ENCODE data around the gene KRTAP22-2.

The KRTAP22-2 gene

GRCh38 chr21:30600787-30601186 is 10.6 kb upstream of the KRTAP22-2 start, which contains the start of gene KRTAP22-1:
KRTAP22-1 (plus strand) TSS chr21:30601087.
- H3K4me3 ChIP-seq (ENCODE audit: low read depth, low read length), result no peak within 1 kb of the TSS
- no peak for TF ChIP-seq CTCF (IDR thresholded peaks at IDR 0.05; ENCODE audit: borderline replicate concordance, insufficient read depth, low read depth, low read length)

GRCh38 chr21:30598802-30599201 is 8.6 kb upstream of the KRTAP22-2 start, which contains the start of gene KRTAP6-2:
KRTAP6-2 (minus strand) TSS chr21:30598902; CDS start chr21:30598874, 28 bp downstream.
- TF ChIP-seq CTCF (IDR thresholded peaks at IDR 0.05; ENCODE audit: borderline replicate concordance, insufficient read depth, low read depth, low read length), result no peak

GRCh38 chr21:30592140-30592539 is 1.9 kb upstream of the KRTAP22-2 start, which contains the start of gene KRTAP6-3:
KRTAP6-3 (plus strand) TSS chr21:30592440; CDS start chr21:30592446, 6 bp downstream.
- no peak for TF ChIP-seq CTCF (IDR thresholded peaks at IDR 0.05; ENCODE audit: borderline replicate concordance, insufficient read depth, low read depth, low read length)
- H3K4me3 ChIP-seq (ENCODE audit: low read depth, low read length), result no peak within 1 kb of the TSS

More at GRCh38 chr21:30598802-30599201, 8.6 kb upstream of the KRTAP22-2 start, which contains the start of gene KRTAP6-2:
- no peak within 1 kb of the TSS for H3K4me3 ChIP-seq (ENCODE audit: low read depth, low read length)

GRCh38 chr21:30582870-30583269 is 7.3 kb downstream of the KRTAP22-2 start:
- no peak overlapping the region for H3K4me3 ChIP-seq (ENCODE audit: low read depth, low read length)
- TF ChIP-seq CTCF (IDR thresholded peaks at IDR 0.05; ENCODE audit: borderline replicate concordance, insufficient read depth, low read depth, low read length), result no peak

- H3K4me3 ChIP-seq (ENCODE audit: low read depth, low read length), result no peak overlapping the region
- no peak for TF ChIP-seq CTCF (IDR thresholded peaks at IDR 0.05; ENCODE audit: borderline replicate concordance, insufficient read depth, low read depth, low read length)
Measured at GRCh38 chr21:30580132-30580531, 10.1 kb downstream of the KRTAP22-2 start.

GRCh38 chr21:30579346-30579745 is 10.9 kb downstream of the KRTAP22-2 start:
- no peak overlapping the region for H3K4me3 ChIP-seq (ENCODE audit: low read depth, low read length)
- TF ChIP-seq CTCF (IDR thresholded peaks at IDR 0.05; ENCODE audit: borderline replicate concordance, insufficient read depth, low read depth, low read length), result no peak

- H3K4me3 ChIP-seq (ENCODE audit: low read depth, low read length), result no peak overlapping the region
- no peak for TF ChIP-seq CTCF (IDR thresholded peaks at IDR 0.05; ENCODE audit: borderline replicate concordance, insufficient read depth, low read depth, low read length)
Measured at GRCh38 chr21:30577766-30578165, 12.4 kb downstream of the KRTAP22-2 start.
